Neural cell (in vitro differentiated cells): ENCODE results near the gene SOCS7. TPM values are rescaled to one million over a fixed set of nuclear protein-coding genes. Genes with fewer than 3 reads are reported as not detected.

Experiments
- H2AFZ ChIP-seq: fragments of 200-600, 300-800 bp; sonication (generic), shearing (Covaris generic); 2 replicates; pipeline ENCODE4 v1.6.0; 2014; ENCODE audit warnings: low read depth, mild to moderate bottlenecking, antibody characterized with exemption, low read length, moderate library complexity
- H3F3A ChIP-seq: fragments of 200-600 bp; shearing (Covaris generic); 2 replicates; pipeline ENCODE4 v1.6.1; 2016; ENCODE audit warnings: mild to moderate bottlenecking, moderate library complexity, mixed read lengths, antibody characterized with exemption, low read length; ENCODE audit not compliant: insufficient read depth, poor library complexity, severe bottlenecking
- H3K27ac ChIP-seq: fragments of 200-600, 300-800 bp; sonication (generic), shearing (Covaris generic); 2 replicates; pipeline ENCODE4 v1.5.1; 2014; ENCODE audit warnings: mild to moderate bottlenecking, low read length, moderate library complexity
- H3K27me3 ChIP-seq: fragments of 300-800, 200-600 bp; sonication (generic), shearing (Covaris generic); 2 replicates; pipeline ENCODE4 v1.6.0; 2014; ENCODE audit warnings: mild to moderate bottlenecking, low read depth, low read length, moderate library complexity; ENCODE audit not compliant: insufficient read depth
- H3K36me3 ChIP-seq: fragments of 300-800, 200-600 bp; sonication (generic), shearing (Covaris generic); 2 replicates; pipeline ENCODE4 v1.5.1; 2014; ENCODE audit warnings: mild to moderate bottlenecking, antibody characterized with exemption, low read length, moderate library complexity; ENCODE audit not compliant: insufficient read depth
- H3K4me2 ChIP-seq: fragments of 300-800, 200-600 bp; sonication (generic), shearing (Covaris generic); 2 replicates; pipeline ENCODE4 v1.6.0; 2014; ENCODE audit warnings: mild to moderate bottlenecking, low read length
- H3K4me3 ChIP-seq: fragments of 300-800, 200-600 bp; sonication (generic), shearing (Covaris generic); 2 replicates; pipeline ENCODE4 v1.5.1; 2014; ENCODE audit warnings: mild to moderate bottlenecking, low read length, moderate library complexity
- H3K79me2 ChIP-seq: fragments of 200-600 bp; shearing (Covaris generic); replicated peaks from 2 replicates; pipeline ENCODE4 v1.6.0; 2014; ENCODE audit warnings: mild to moderate bottlenecking, low read length, moderate library complexity; ENCODE audit not compliant: insufficient read depth
- H3K9ac ChIP-seq: fragments of 300-800, 200-600 bp; sonication (generic), shearing (Covaris generic); 2 replicates; pipeline ENCODE4 v1.6.1; 2016; ENCODE audit warnings: mild to moderate bottlenecking, low read length, mixed read lengths
- H3K9me2 ChIP-seq: fragments of 200-600 bp; shearing (Covaris generic); 2 replicates; pipeline ENCODE4 v1.6.1; 2016; ENCODE audit warnings: mild to moderate bottlenecking, low read length, mixed read lengths; ENCODE audit not compliant: insufficient read depth
- H3K9me3 ChIP-seq: fragments of 200-600, 300-800 bp; sonication (generic), shearing (Covaris generic); 2 replicates; pipeline ENCODE4 v1.6.1; 2016; ENCODE audit warnings: mild to moderate bottlenecking, mixed run types, low read length, moderate library complexity, mixed read lengths
- H4K20me1 ChIP-seq: fragments of 200-600 bp; shearing (Covaris generic); 2 replicates; pipeline ENCODE4 v1.6.1; 2016; ENCODE audit warnings: mild to moderate bottlenecking, mixed run types; ENCODE audit not compliant: insufficient read depth
- EP300 ChIP-seq: fragments of 450-650 bp; conservative IDR thresholded peaks from 2 replicates; pipeline ENCODE4 v1.6.1; 2014; ENCODE audit warnings: antibody characterized with exemption, mild to moderate bottlenecking, moderate library complexity; ENCODE audit not compliant: poor library complexity, severe bottlenecking
- EZH2 ChIP-seq: fragments of 200-600, 300-800 bp; shearing (Covaris generic), sonication (generic); IDR thresholded peaks from 2 replicates; pipeline ENCODE4 v1.6.1; 2014; ENCODE audit warnings: antibody characterized with exemption, low read length, borderline replicate concordance, mild to moderate bottlenecking; ENCODE audit not compliant: insufficient read depth, poor library complexity, severe bottlenecking
- SMC3 ChIP-seq: fragments of 450-650 bp; conservative IDR thresholded peaks from 2 replicates; pipeline ENCODE4 v1.6.1; 2014; ENCODE audit warnings: antibody characterized with exemption, mild to moderate bottlenecking, moderate library complexity; ENCODE audit not compliant: poor library complexity
- TAF1 ChIP-seq: IDR thresholded peaks from 2 replicates; pipeline ENCODE4 v1.6.1; 2012; ENCODE audit warnings: low read depth
- polyA plus RNA-seq: library from polyadenylated mRNA; depleted of rRNA; stranded (reverse); fragments of >200 nt; gene quantifications from 2 replicates; pipeline ENCODE4 v1.2.3, GENCODE V29; 2014
- TF ChIP-seq, protein P1 (sequence below): IDR thresholded peaks from 2 replicates; pipeline ENCODE4 v1.6.1; 2012; ENCODE audit warnings: borderline replicate concordance

The SOCS7 gene
- polyA plus RNA-seq, 1 donor from 2014 or later = 23.7 TPM

DNA sequence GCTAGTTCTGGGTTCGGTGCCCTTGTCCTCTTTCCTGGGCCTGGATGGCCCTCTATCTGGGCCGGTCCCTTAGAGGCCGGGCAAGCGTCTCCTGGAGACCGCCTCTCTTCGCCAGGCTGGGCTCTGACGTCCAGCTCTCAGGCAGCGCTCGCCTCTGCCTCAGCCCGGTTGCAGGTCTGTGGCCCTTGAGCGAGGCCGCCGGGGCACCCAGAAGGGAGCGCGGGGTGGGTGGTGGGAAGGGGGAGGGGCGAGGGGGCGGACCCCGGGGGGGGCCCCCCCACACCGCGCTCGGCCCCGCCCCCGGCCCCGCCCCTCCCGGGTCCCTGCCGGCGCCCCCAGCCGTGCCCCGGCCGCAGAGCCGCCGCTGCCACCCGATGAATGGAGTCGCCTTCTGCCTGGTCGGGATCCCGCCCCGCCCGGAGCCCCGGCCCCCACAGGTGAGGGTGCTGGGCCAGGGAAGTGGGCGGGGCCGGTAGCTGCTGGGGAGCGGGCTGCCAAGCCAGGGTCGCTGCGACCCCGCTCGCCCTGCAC, 76.5 kb downstream of the SOCS7 start, which contains the start of gene ARHGAP23:
ARHGAP23 (plus strand) TSS at position 353 of the 531 bp plus-strand sequence; CDS start at position 375, 22 bp downstream.
- Histone ChIP-seq H3K9me2 (no peaks in the 10 kb centered on the region), H3K9me3 (no peaks in the 10 kb centered on the region), H3K36me3 (no peaks in the 10 kb centered on the region), H3F3A (no peaks in the 10 kb centered on the region), H3K27ac (no peak within 1 kb of the TSS), H2AFZ (no peak within 1 kb of the TSS), H3K9ac (peak within 1 kb of the TSS; percentile 63), H3K79me2 (no peaks in the 10 kb centered on the region), H4K20me1 (no peaks in the 10 kb centered on the region), H3K27me3 (peaks cover 10% of the 10 kb centered on the region), H3K4me2 (no peak within 1 kb of the TSS), H3K4me3 (peak within 1 kb of the TSS; percentile 66)
- TF ChIP-seq, protein P1, sequence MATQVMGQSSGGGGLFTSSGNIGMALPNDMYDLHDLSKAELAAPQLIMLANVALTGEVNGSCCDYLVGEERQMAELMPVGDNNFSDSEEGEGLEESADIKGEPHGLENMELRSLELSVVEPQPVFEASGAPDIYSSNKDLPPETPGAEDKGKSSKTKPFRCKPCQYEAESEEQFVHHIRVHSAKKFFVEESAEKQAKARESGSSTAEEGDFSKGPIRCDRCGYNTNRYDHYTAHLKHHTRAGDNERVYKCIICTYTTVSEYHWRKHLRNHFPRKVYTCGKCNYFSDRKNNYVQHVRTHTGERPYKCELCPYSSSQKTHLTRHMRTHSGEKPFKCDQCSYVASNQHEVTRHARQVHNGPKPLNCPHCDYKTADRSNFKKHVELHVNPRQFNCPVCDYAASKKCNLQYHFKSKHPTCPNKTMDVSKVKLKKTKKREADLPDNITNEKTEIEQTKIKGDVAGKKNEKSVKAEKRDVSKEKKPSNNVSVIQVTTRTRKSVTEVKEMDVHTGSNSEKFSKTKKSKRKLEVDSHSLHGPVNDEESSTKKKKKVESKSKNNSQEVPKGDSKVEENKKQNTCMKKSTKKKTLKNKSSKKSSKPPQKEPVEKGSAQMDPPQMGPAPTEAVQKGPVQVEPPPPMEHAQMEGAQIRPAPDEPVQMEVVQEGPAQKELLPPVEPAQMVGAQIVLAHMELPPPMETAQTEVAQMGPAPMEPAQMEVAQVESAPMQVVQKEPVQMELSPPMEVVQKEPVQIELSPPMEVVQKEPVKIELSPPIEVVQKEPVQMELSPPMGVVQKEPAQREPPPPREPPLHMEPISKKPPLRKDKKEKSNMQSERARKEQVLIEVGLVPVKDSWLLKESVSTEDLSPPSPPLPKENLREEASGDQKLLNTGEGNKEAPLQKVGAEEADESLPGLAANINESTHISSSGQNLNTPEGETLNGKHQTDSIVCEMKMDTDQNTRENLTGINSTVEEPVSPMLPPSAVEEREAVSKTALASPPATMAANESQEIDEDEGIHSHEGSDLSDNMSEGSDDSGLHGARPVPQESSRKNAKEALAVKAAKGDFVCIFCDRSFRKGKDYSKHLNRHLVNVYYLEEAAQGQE = peak; percentile 16
- no peak for TF ChIP-seq EP300

DNA sequence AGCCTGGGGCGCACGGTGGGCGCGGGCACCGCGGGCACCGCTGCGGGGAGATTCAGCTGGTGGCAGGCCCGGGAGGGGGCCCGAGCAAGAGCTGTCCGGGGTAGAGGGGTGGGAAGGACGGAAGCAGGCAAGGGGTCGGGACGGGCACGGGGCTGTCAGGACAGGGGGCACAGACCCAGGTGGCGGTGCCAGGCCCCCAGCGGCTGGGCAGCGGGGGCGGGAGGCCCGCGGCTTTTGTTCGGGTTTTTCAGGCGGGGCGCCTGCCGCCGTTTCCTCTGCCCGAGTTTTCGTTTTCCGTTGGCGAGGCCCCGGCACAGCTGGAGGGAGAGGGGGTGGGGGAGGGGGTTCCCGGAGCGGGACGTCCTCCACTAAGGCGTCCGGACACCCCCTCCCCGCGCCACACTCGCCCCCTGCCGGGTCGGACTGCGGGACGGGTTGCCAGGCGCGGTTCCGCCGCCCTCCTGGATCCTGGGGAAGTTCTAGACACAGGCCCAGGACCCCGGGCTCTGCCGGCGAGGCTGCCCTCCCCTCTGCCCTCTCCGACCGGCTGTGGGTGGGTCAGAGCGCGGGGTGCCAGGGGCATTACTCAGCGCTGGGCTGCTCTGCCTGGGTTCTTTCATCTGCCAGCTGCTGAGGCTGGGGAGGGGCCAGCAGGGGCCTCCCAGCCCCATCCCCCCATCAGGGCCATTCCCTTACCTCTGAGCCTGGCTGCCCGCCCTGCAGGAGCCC, 77.2 kb downstream of the SOCS7 start:
- peak overlapping the region; percentile 63 for H3K9ac ChIP-seq
- TF ChIP-seq TAF1 (no peak), SMC3 (no peak), EZH2 (no peak)
- TF ChIP-seq, protein P1 = no peak
- H3K4me3 ChIP-seq = peak overlapping the region; percentile 66
- H3K36me3 ChIP-seq = no peaks in the 10 kb centered on the region
- H2AFZ ChIP-seq = no peak overlapping the region
- no peaks in the 10 kb centered on the region for H3F3A ChIP-seq
- peaks cover 10% of the 10 kb centered on the region for H3K27me3 ChIP-seq
- H3K9me3 ChIP-seq = no peaks in the 10 kb centered on the region
- no peaks in the 10 kb centered on the region for H3K9me2 ChIP-seq
- no peaks in the 10 kb centered on the region for H3K79me2 ChIP-seq
- no peak overlapping the region for H3K27ac ChIP-seq
- no peak overlapping the region for H3K4me2 ChIP-seq
- no peaks in the 10 kb centered on the region for H4K20me1 ChIP-seq
